AG09319 (cell line): Measurements from ENCODE around the gene ANKRD62.
"Not testable (repeated sequence)": the region's sequence is repeated elsewhere in the genome, so short reads cannot be mapped to it uniquely, and the experiment has no call there.

ENCODE experiments used
- DNase-seq: peaks from one replicate; pipeline ENCODE4 v3.0.0-alpha.2; 2010; ENCODE audit warnings: low read depth; ENCODE audit errors: extremely low read depth
- TF ChIP-seq, protein P1 (sequence below): IDR thresholded peaks from 2 replicates; pipeline ENCODE4 v1.5.1; 2011; ENCODE audit warnings: low read depth, mild to moderate bottlenecking, inconsistent platforms, low read length, moderate library complexity

Gene ANKRD62

DNA sequence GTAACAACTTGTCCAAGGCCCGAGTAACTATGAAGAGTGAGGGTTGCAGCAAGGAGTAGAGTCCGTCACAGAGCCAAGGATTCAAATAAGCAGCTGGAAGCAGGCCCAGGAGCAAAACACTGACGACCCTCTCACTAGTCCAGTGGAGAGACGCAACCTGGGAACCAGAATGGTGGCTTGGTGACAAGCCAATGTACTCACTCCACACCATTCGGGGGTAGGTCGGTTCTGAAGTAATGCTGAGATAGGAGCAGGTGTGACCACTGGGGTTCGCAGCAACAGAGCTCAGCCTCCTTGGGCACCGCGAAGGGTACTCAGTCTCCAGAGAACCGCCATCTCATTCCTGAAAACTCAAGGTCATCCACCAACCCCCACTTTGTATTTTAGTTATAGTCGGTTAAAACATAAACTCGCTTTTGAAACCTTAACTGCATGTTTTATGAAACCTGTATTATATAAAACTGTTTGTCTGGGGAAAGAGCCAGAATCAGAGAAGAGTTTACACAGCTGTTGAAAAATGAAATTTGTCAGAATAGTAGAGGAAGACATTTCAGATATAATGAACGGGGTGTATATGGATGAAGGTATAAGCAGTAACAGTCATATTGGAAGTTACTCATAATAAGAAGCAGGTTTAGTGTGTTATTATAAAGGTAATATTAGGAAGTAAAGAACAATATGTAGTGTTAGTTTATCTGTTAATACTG, 8.6 kb downstream of the ANKRD62 start:
- DNase-seq: no peak
- TF ChIP-seq, protein P1, sequence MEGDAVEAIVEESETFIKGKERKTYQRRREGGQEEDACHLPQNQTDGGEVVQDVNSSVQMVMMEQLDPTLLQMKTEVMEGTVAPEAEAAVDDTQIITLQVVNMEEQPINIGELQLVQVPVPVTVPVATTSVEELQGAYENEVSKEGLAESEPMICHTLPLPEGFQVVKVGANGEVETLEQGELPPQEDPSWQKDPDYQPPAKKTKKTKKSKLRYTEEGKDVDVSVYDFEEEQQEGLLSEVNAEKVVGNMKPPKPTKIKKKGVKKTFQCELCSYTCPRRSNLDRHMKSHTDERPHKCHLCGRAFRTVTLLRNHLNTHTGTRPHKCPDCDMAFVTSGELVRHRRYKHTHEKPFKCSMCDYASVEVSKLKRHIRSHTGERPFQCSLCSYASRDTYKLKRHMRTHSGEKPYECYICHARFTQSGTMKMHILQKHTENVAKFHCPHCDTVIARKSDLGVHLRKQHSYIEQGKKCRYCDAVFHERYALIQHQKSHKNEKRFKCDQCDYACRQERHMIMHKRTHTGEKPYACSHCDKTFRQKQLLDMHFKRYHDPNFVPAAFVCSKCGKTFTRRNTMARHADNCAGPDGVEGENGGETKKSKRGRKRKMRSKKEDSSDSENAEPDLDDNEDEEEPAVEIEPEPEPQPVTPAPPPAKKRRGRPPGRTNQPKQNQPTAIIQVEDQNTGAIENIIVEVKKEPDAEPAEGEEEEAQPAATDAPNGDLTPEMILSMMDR: no peak

DNA sequence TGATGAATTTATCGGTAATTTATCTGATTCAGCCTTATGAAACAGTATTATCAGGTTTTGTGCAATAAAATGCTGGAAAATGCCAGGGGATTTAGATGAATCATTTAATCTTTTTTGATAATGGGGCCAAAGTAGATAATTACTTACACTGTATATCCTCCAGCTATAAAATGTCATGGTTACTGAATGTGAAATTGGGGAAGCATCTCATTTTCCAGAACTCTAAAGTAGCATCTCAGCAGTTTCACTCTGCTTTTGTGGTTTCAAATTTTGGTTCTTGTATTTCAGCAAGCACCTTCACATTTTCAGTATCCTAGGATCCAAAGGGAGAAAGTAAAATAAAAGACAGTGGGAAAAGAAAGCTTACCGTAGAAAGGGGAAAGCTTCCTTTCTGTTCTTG, 12.8 kb downstream of the ANKRD62 start:
- no peak for DNase-seq
- TF ChIP-seq, protein P1: no peak

GRCh38 chr18:12109836-12110235, 16.2 kb downstream of the ANKRD62 start:
- no peak for DNase-seq
- TF ChIP-seq, protein P1: no peak

DNA sequence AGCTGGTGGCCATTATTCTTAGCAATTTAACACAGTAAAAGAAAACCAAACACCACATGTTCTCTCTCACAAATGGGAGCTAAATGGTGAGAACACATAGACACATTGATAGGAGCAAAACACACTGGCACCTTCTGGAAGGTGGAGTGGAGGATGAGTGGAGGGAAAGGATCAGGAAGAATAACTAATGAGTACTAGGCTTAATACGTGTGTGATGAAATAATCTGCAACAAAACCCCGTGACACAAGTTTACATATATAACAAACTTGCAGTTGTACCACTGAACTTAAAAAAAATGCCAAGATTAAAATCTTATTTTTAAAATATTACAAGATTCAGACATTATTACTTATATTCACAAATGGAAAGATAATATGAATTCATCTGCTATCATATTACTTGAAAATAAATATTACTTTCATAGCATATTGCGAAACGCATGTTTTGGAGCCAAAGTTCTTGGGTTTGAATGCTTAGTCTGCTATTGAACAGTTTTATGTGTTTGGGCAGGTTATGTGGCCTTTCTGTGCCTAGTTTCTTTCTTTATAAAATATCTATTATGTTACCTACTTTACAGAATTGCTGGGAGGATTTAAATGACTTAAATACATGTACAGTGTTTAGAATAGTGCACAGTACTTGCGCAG, 20.5 kb downstream of the ANKRD62 start:
- TF ChIP-seq, protein P1: no peak
- no peak for DNase-seq

DNA sequence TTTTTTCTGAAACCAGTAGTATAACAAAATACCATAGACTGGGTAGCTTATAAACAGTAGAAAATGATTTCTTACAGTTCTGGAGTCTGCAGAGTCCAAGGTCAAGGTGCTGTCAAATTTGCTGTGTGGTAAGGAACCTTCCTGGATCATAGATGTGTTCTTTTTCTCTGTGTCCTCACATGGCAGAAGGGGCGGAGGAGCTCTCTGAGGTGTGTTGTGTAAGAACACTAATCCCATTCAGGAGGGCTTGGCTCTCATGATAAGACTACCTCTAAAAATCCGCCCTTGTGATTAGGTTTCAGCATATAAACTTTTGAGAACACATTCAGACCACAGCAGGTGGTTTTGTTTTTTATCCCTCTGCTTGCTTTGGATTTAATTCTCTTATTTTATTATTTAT, 25.7 kb downstream of the ANKRD62 start:
- no peak for DNase-seq
- TF ChIP-seq, protein P1: no peak

- no peak for DNase-seq
- TF ChIP-seq, protein P1: peak; percentile 13
Measured at GRCh38 chr18:12121175-12122042, 27.8 kb downstream of the ANKRD62 start.

- DNase-seq: not testable (repeated sequence)
Measured at GRCh38 chr18:12122043-12122389, 28.4 kb downstream of the ANKRD62 start.

GRCh38 chr18:12127647-12128046, 34.0 kb downstream of the ANKRD62 start:
- DNase-seq: not testable (repeated sequence)

DNA sequence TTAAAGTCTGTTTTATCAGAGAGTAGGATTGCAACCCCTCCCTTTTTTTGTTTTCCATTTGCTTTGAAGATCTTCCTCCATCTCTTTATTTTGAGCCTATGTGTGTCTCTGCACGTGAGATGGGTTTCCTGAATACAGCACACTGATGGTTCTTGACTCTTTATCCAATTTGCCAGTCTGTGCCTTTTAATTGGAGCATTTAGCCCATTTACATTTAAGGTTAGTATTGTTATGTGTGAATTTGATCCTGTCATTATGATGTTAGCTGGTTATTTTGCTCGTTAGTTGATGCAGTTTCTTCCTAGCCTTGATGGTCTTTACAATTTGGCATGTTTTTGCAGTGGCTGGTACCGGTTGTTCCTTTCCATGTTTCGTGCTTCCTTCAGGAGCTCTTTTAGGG, 45.2 kb downstream of the ANKRD62 start:
- DNase-seq: not testable (repeated sequence)

GRCh38 chr18:12140866-12141265, 47.2 kb downstream of the ANKRD62 start:
- not testable (repeated sequence) for DNase-seq

DNA sequence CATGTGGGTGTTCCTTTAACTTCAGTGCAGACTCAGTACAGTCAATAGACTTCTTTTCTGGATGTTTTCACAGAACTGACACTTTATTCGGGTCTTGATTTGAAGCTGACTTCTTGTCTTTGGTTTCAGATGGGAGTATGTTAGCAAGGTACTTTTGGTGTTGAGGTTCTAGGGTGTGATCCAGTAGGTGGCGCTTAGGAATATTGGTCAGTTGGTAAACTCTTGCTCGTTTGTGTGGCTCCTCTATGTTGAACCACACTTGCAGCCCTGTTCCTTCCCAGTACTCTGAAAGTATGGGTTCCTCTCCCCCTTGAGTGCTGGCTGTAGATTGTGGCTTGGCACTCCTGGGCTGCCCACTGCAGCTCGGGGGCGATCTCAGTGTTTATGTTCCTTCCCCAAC, 48.1 kb downstream of the ANKRD62 start:
- not testable (repeated sequence) for DNase-seq

DNA sequence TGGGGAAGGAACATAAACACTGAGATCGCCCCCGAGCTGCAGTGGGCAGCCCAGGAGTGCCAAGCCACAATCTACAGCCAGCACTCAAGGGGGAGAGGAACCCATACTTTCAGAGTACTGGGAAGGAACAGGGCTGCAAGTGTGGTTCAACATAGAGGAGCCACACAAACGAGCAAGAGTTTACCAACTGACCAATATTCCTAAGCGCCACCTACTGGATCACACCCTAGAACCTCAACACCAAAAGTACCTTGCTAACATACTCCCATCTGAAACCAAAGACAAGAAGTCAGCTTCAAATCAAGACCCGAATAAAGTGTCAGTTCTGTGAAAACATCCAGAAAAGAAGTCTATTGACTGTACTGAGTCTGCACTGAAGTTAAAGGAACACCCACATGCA, 55.8 kb downstream of the ANKRD62 start:
- DNase-seq: not testable (repeated sequence)
